Measurements from ENCODE around the gene TNPO2. TPM values are rescaled to one million over a fixed set of nuclear protein-coding genes. Genes with fewer than 3 reads are reported as not detected.
A peak's percentile ranks its signal among the peaks of the same experiment; 100 is the strongest.
"Not testable (repeated sequence)": the region's sequence is repeated elsewhere in the genome, so short reads cannot be mapped to it uniquely, and the experiment has no call there.

TNPO2 gene
- total RNA-seq, 2 experiments from 2014 or later, result 80.7 to 81.1 TPM

DNA sequence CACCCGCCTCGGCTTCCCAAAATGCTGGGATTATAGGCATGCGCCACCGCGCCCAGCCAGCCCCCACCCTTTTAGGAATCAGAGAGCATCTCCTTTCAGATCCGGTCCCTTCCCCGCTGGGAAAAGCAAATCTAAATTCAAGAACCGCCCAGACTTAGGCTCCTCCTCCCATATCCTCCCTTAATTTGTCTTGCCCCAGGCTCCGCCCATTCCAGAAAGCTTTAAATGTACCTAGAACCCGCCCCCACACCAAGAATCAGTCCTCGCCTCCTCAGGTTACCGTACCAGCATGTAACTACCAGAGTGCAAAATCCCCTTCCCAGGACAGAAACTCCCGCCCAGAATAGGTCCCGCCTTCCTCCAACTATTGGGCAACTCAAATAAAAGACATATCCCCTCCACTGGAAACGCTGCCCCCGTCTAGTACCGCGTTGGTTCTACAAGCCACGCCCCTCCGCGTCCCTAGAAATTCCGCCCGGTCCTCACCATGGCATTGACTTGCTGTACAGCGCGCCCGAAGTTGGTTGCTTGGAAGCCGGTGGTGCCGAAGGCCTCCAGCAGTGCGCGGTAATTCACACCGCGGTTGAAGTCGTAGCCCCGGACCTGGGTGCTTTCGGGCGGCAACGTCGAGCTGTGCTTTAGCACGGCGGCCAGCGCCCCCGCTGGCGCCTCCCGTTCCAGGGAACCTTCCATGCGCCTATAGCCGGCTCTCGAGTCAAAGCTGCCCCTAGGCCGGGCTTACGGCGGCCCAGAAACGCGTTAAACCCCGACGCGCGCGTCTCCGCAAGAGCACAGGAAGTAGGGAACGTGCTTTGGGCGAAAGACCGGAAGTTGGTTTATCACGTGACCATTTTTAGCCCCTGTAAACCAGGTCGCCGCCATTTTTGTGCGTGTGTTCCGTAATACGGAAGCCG, 42.4 kb downstream of the TNPO2 start, which contains the start of gene DHPS:
Gene DHPS, minus strand, starts transcription at position 807 of the 914 bp plus-strand sequence. Its CDS starts 114 bp downstream, at position 693.
- peaks cover 23% of the 10 kb centered on the region for H3K36me3 Mint-ChIP-seq (ENCODE audit: low read depth)
- CTCF ChIA-PET, result interaction anchor here (0.6 to 1.0 kb wide), 4 partner anchors 9 to 1473 kb away, joined by 3 to 7 read pairs (median 4); no protein-coding TSS in a partner anchor
- intact Hi-C loops (cut with micrococcal nuclease), result loop anchor here (1.0 to 2.0 kb wide), 10 partner anchors 12 to 241 kb away; partner anchors contain the start of genes FBXW9, SYCE2, TRIR and ZNF443

DNA sequence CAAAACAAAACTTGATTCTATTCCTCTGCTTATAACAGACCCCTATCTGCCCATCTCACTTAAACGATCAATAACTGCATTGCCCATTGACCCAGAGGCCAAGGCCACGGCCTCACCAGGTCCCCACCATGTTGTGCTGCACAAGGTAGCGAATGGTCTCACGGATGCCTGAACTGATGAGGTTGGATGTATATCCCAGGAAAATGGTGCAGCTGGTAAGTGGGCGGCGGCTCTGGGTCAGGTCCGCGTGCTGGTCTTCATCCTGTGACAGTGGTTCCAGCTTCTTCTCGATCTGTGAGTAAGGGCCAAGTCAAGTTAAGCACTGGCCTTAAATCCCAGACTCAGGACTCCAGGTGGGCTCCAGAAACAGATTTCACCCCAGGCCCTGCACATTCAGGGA, 43.7 kb downstream of the TNPO2 start:
- H3K4me1 Mint-ChIP-seq (ENCODE audit: low read depth), result peaks cover 26% of the 10 kb centered on the region

More for the DNA sequence above, 42.4 kb downstream of the TNPO2 start, which contains the start of gene DHPS:
- Mint-ChIP-seq H3K9me3 (no peaks in the 10 kb centered on the region), H3K27me3 (ENCODE audit: low read depth) (no peaks in the 10 kb centered on the region), H3K4me1 (ENCODE audit: low read depth) (peaks cover 24% of the 10 kb centered on the region), H3K27ac (peak within 1 kb of the TSS; percentile 98), H3K4me3 (peak within 1 kb of the TSS; percentile 99)
- DNase-seq, result peak; percentile 97

DNA sequence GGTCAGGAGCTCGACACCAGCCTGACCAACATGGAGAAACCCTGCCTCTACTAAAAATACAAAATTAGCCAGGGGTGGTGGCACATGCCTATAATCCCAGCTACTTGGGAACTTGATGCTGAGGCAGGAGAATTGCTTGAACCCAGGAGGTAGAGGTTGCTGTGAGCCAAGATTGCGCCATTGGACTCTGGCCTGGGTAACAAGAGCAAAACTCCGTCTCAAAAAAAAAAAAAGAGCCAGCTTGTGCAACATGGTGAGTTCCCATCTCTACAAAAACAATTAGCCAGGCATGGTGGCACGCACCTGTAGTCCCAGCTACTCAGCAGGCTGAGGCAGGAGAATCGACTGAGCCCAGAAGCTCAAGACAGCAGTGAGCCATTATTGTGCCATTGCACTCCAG, 45.7 kb downstream of the TNPO2 start:
- H3K27ac Mint-ChIP-seq; DNase-seq; intact Hi-C loops (cut with micrococcal nuclease); H3K9me3 Mint-ChIP-seq; H3K27me3 Mint-ChIP-seq (ENCODE audit: low read depth); H3K4me3 Mint-ChIP-seq: not testable (repeated sequence)
- CTCF ChIA-PET, result interaction anchor here (0.8 to 4.5 kb wide), 3 partner anchors 8 to 80 kb away, joined by 4 to 27 read pairs (median 12); partner anchors contain the start of genes MAN2B1 and WDR83
- H3K4me1 Mint-ChIP-seq (ENCODE audit: low read depth), result peaks cover 26% of the 10 kb centered on the region
- H3K36me3 Mint-ChIP-seq (ENCODE audit: low read depth), result peaks cover 32% of the 10 kb centered on the region

More for the DNA sequence above, 43.7 kb downstream of the TNPO2 start:
- H3K27ac Mint-ChIP-seq, result peak overlapping the region; percentile 36
- no peaks in the 10 kb centered on the region for H3K27me3 Mint-ChIP-seq (ENCODE audit: low read depth)
- no peaks in the 10 kb centered on the region for H3K9me3 Mint-ChIP-seq
- intact Hi-C loops (cut with micrococcal nuclease), result loop anchor here (2.0 kb wide), 1 partner anchor 239 kb away; the partner anchor contains the start of gene ZNF443
- H3K36me3 Mint-ChIP-seq (ENCODE audit: low read depth), result peaks cover 27% of the 10 kb centered on the region
- H3K4me3 Mint-ChIP-seq, result peak overlapping the region; percentile 99
- no peak for DNase-seq
- CTCF ChIA-PET, result interaction anchor here (4.5 kb wide), 1 partner anchor 13 kb away, joined by 27 read pairs; the partner anchor contains the start of genes MAN2B1 and WDR83

DNA sequence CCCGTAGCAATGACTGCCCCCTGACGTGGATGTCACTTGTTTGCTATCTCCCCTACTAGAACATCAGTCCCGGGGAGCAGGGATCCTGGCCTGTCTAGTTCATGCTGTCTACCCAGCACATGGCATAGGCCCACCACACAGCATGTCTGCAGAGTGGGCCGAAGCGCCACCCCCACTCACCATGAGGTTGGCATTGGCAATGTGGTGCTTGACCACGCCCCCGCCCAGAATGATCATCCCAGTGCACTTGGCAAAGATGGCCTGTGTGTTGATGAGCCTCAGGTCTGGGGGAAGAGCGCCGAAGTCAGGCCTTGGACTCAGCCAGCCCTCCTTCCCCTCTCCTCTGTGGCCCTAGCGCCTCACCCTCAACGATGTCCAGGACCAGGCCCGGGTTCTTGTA, 46.8 kb downstream of the TNPO2 start:
- no peaks in the 10 kb centered on the region for H3K27me3 Mint-ChIP-seq (ENCODE audit: low read depth)
- no peak overlapping the region for H3K4me3 Mint-ChIP-seq
- CTCF ChIA-PET, result interaction anchor here (0.6 to 4.5 kb wide), 9 partner anchors 10 to 171 kb away, joined by 3 to 27 read pairs (median 4); partner anchors contain the start of genes MAN2B1 and WDR83
- no peak overlapping the region for H3K27ac Mint-ChIP-seq
- peaks cover 37% of the 10 kb centered on the region for H3K36me3 Mint-ChIP-seq (ENCODE audit: low read depth)
- H3K4me1 Mint-ChIP-seq (ENCODE audit: low read depth), result peaks cover 29% of the 10 kb centered on the region
- intact Hi-C loops (cut with micrococcal nuclease), result loop anchor here (2.0 kb wide), 1 partner anchor 84 kb away; no protein-coding TSS in a partner anchor
- no peak for DNase-seq
- no peaks in the 10 kb centered on the region for H3K9me3 Mint-ChIP-seq

DNA sequence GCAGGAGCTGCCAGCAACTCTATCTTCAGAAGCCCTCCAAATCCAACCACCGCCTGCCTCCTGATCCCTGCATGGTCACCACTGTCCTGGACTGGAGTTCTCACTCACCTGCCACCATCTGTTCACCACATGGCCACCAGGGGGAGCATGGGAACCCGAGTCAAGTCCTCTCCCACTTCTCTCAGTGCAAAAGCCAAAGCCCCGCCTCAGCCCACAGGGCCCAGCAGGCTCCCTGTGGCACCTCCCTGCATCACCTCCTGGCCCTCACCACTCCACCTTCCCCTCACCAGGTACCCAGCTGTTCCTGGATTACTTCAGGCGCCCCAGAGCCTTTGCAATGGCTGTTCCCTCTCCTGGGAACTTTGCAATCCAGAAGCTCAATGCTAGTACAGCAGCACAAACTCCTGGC, 47.3 kb downstream of the TNPO2 start:
- no peak overlapping the region for H3K4me3 Mint-ChIP-seq
- peaks cover 38% of the 10 kb centered on the region for H3K36me3 Mint-ChIP-seq (ENCODE audit: low read depth)
- H3K4me1 Mint-ChIP-seq (ENCODE audit: low read depth), result peaks cover 30% of the 10 kb centered on the region
- H3K27ac Mint-ChIP-seq, result no peak overlapping the region
- CTCF ChIA-PET, result interaction anchor here (0.6 to 4.5 kb wide), 9 partner anchors 9 to 196 kb away, joined by 3 to 27 read pairs (median 4); partner anchors contain the start of genes MAN2B1 and WDR83
- H3K27me3 Mint-ChIP-seq (ENCODE audit: low read depth), result no peaks in the 10 kb centered on the region
- intact Hi-C loops (cut with micrococcal nuclease), result loop anchor here (2.0 kb wide), 1 partner anchor 84 kb away; no protein-coding TSS in a partner anchor
- DNase-seq, result peak; percentile 93
- H3K9me3 Mint-ChIP-seq, result no peaks in the 10 kb centered on the region

DNA sequence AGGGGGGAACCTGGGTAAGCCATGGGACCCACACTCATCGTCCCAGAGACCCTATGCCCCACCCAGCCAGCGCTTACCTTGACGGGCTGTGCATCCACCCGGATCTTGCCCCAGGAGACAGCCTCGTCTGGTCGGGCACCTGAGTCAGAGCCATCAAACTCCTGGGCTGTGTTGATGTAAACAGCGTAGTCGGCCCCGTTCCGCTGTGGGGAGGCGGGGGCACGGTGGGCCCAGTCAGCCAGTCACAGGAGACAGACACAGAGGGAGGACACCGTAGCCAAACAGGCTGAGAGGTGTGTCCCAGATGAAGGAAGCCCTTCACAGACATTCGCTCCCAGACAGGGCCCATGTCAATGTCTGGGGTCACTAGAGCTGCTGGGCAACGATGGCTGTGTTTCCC, 47.8 kb downstream of the TNPO2 start:
- Mint-ChIP-seq H3K27ac (no peak overlapping the region), H3K4me3 (no peak overlapping the region)

DNA sequence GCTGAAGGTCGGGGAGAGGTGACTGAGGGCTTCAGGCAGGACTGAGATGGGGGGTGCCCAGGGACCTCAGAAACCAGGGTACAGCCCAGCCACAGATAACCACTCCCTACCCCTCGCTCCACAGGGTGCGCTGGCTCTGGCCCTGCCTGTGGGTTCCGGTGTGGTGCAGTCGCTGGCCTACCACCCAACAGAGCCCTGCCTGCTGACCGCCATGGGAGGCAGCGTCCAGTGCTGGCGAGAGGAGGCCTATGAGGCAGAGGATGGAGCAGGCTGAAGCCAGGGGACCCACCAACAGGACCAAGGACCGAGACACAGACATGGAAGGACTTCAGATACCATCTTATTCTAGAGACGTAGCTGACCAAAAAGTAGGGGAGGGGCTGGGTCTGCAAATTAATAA, 48.3 kb downstream of the TNPO2 start:
- H3K4me3 Mint-ChIP-seq, result no peak overlapping the region
- no peak overlapping the region for H3K27ac Mint-ChIP-seq
- intact Hi-C loops (cut with micrococcal nuclease), result no loop called here
- H3K9me3 Mint-ChIP-seq, result no peaks in the 10 kb centered on the region
- H3K36me3 Mint-ChIP-seq (ENCODE audit: low read depth), result peaks cover 34% of the 10 kb centered on the region
- CTCF ChIA-PET, result no interaction called here
- no peaks in the 10 kb centered on the region for H3K27me3 Mint-ChIP-seq (ENCODE audit: low read depth)
- DNase-seq, result no peak
- H3K4me1 Mint-ChIP-seq (ENCODE audit: low read depth), result peaks cover 30% of the 10 kb centered on the region

More for the DNA sequence above, 47.8 kb downstream of the TNPO2 start:
- intact Hi-C loops (cut with micrococcal nuclease), result loop anchor here (2.0 kb wide), 1 partner anchor 85 kb away; no protein-coding TSS in a partner anchor
- CTCF ChIA-PET, result interaction anchor here (0.6 to 4.5 kb wide), 4 partner anchors 9 to 195 kb away, joined by 3 to 27 read pairs (median 4); partner anchors contain the start of genes MAN2B1 and WDR83
- Mint-ChIP-seq H3K9me3 (no peaks in the 10 kb centered on the region), H3K4me1 (ENCODE audit: low read depth) (peaks cover 27% of the 10 kb centered on the region), H3K36me3 (ENCODE audit: low read depth) (peaks cover 36% of the 10 kb centered on the region), H3K27me3 (ENCODE audit: low read depth) (no peaks in the 10 kb centered on the region)
- DNase-seq, result no peak

DNA sequence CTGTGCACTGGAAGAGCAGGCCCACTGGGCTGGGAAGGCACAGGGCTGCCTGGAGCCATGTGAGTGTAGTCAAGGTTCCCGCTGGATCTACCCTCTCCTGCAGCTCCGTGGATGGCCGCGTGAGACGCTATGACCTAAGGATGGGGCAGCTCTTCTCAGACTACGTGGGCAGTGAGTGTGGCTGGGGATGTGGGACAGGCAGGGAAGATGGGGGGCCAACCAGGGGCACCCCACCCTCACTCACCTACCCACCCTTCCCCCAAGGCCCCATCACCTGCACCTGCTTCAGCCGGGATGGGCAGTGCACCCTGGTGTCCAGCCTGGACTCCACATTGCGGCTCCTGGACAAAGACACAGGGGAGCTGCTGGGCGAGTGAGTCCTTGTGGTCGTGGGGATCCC, 51.0 kb downstream of the TNPO2 start:
- Mint-ChIP-seq H3K27me3 (ENCODE audit: low read depth) (no peaks in the 10 kb centered on the region), H3K4me1 (ENCODE audit: low read depth) (peaks cover 39% of the 10 kb centered on the region), H3K9me3 (no peaks in the 10 kb centered on the region), H3K36me3 (ENCODE audit: low read depth) (peaks cover 32% of the 10 kb centered on the region), H3K27ac (no peak overlapping the region), H3K4me3 (no peak overlapping the region)
- intact Hi-C loops (cut with micrococcal nuclease), result loop anchor here (1.0 kb wide), 2 partner anchors 32 to 108 kb away; no protein-coding TSS in a partner anchor
- CTCF ChIA-PET, result interaction anchor here (0.7 to 2.9 kb wide), 8 partner anchors 8 to 111 kb away, joined by 3 to 16 read pairs (median 4); no protein-coding TSS in a partner anchor
- DNase-seq, result no peak

DNA sequence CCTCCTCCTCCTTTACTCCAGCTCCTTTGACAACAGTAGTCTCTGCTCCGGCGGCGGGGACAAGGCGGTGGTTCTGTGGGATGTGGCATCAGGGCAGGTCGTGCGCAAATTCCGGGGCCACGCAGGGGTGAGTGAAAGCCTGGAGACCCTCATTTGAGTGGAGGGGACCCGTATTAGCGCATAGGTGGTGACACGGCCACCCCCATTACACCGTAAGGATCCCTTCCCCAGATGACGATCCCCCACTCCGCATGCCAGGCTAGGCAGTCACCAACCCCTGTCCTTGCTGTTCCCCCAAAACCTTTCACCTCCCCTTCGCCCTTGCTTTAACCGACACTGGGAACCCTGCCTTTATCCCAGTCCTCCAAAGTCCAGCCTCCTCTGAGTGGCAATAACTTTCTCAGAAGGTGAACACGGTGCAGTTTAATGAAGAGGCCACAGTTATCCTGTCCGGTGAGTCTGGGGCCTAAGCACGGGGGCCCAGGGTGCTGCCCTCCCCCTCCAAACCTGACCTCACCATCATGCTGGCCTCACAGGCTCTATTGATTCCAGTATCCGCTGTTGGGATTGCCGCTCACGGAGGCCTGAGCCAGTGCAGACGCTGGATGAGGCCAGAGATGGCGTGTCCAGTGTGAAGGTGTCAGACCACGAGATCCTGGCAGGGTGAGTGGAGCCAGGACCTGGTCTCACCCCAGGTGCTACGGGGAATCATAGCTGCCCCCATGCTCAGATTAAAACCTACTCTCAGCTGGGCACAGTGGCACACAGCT, 53.4 kb downstream of the TNPO2 start:
- Mint-ChIP-seq H3K36me3 (ENCODE audit: low read depth) (peaks cover 27% of the 10 kb centered on the region), H3K4me3 (peak overlapping the region; percentile 95), H3K27ac (peak overlapping the region; percentile 100), H3K27me3 (ENCODE audit: low read depth) (no peaks in the 10 kb centered on the region), H3K9me3 (no peaks in the 10 kb centered on the region), H3K4me1 (ENCODE audit: low read depth) (peaks cover 38% of the 10 kb centered on the region)
- intact Hi-C loops (cut with micrococcal nuclease), result no loop called here
- CTCF ChIA-PET, result interaction anchor here (1.4 to 1.6 kb wide), 2 partner anchors 30 to 121 kb away, joined by 3 to 5 read pairs; no protein-coding TSS in a partner anchor
- DNase-seq, result no peak

DNA sequence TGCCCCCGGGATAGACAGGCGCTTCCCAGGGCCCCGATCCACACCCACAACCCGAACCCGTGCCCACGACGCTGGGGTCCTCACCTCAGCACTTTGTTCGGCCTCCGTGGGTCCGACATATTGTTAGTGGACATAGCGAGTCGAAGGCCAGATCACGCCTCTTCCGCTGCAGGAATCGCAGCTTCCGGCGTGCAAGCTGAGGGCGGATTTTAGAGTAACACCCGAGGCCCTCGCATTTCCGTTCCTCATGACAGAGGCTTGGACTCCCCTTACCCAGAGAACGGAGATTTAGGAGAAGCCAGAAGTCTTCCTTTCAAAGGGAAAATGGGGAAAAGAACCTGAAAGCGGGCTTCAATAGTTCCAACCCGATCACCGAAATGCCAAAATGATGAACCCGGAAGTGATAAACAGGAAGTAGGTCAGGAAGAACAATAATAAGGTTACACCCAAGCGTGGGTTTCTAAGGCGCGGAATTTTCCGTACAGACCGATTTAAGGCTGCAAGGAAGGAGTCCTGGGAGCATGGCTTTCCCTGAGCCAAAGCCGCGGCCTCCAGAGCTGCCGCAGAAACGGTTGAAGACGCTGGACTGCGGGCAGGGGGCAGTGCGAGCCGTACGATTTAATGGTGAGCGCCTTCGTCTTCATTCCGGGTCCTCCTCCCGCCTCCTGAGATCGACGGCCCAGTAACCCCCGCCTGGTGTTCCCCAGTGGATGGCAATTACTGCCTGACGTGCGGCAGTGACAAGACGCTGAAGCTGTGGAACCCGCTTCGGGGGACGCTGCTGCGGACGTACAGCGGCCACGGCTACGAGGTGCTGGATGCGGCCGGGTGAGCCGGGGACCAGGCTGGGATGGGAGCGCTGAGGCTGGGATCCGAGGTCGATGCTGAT, 54.2 kb downstream of the TNPO2 start:
- intact Hi-C loops (cut with micrococcal nuclease), result loop anchor here (1.0 to 10.0 kb wide), 6 partner anchors 12 to 577 kb away; partner anchors contain the start of genes DHPS, ZNF44, ZNF490 and ZNF791
- peak overlapping the region; percentile 100 for H3K27ac Mint-ChIP-seq
- H3K27me3 Mint-ChIP-seq (ENCODE audit: low read depth), result no peaks in the 10 kb centered on the region
- H3K4me1 Mint-ChIP-seq (ENCODE audit: low read depth), result peaks cover 46% of the 10 kb centered on the region
- CTCF ChIA-PET, result interaction anchor here (4.8 kb wide), 1 partner anchor 8 kb away, joined by 27 read pairs; no protein-coding TSS in a partner anchor
- peaks cover 33% of the 10 kb centered on the region for H3K36me3 Mint-ChIP-seq (ENCODE audit: low read depth)
- H3K9me3 Mint-ChIP-seq, result no peaks in the 10 kb centered on the region
- H3K4me3 Mint-ChIP-seq, result peak overlapping the region; percentile 95
- peak; percentile 82 for DNase-seq
